Hepatic stellate cell (primary cell): ENCODE measurements around the gene ALMS1.
"Not testable (repeated sequence)": the region's sequence is repeated elsewhere in the genome, so short reads cannot be mapped to it uniquely, and the experiment has no call there.

ENCODE experiments used
- DNase-seq: peaks from one replicate; pipeline ENCODE4 v3.0.0; 2011; ENCODE audit warnings: low spot score

Gene ALMS1

DNA sequence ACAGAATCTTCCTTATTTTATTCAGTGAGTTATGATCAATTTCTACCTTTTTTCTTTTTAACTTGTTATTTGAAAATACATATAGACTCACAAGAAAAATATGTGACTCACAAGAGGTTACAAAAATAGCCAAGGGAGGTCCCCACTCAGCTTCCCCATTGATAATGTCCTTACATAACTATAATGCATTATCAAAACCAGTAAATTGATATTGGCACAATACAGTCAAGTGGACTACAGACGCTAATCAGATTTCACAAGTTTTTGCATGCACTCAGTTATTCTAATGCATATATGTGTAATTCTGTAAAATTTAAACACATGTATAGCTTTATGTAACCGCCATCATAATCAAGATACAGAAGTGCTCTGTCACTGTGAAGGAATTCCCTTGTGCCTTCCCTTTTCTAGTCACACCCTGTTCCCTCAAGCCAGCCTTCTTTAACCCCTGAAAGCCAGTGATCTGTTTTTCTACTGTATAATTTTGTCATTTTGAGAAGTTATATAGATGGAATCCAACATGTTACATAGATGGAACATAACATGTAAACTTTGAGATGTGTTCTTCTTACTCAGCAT is 118.4 kb downstream of the ALMS1 start:
- DNase-seq, result no peak

DNA sequence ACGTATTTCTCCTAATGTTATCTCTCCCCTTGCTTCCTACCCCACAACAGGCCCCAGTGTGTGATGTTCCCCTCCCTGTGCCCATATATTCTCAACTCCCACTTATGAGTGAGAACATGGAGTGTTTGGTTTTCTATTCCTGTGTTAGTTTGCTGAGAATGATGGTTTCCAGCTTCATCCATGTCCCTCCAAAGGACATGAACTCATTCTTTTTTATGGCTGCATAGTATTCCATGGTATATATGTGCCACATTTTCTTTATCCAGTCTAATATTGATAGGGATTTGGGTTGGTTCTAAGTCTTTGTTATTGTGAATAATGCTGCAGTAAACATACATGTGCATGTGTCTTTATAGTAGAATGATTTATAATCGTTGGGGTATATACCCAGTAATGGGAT is 119.2 kb downstream of the ALMS1 start:
- DNase-seq, result not testable (repeated sequence)

DNA sequence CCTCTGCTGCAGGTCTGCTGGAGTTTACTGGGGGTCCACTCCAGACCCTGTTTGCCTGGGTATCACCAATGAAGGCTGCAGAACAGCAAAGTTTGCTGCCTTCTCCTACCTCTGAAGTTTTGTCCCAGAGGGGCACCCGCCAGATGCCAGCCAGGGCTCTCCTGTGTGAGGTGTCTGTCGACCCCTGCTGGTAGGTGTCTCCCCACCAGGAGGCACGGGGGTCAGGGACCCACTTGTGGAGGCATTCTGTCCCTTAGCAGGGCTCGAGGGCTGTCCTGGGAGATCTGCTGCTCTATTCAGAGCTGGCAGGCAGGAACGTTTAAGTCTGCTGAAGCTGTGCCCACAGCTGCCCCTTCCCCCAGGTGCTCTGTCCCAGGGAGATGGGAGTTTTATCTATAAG is 124.8 kb downstream of the ALMS1 start:
- DNase-seq, result not testable (repeated sequence)

DNA sequence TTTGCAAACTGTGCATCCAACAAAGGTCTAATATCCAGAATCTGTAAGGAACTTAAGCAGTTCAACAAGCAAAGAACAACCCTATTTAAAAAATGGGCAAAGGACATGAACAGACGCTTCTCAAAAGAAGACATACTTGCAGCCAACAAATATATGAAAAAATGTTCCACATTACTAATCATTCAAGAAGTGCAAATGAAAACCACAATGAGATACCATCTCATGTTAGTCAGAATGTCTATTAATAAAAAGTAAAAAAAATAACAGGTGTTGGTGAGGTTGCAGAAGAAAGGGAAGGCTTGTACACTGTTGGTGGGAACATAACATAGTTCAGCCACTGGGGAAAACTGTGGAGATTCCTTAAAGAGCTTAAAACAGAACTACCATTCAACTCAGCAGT is 130.4 kb downstream of the ALMS1 start:
- DNase-seq, result no peak

DNA sequence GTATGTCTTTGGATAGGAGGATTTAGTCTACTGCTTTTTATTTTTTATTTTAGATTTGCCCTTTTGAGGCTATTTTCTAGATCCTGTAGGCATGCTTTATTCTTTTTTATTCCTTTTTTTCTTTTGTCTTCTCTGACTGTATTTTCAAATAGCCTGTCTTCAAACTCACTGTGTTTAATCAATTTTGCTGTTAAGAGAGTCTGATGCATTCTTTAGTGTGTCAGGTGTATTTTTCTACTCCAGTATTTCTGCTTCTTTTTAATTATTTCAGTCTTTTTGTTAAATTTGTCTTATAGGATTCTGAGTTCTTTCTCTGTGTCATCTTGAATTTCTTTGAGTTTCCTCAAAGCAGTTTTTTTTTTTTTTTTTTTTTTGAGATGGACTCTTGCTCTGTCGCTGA is 143.1 kb downstream of the ALMS1 start:
- DNase-seq, result no peak

DNA sequence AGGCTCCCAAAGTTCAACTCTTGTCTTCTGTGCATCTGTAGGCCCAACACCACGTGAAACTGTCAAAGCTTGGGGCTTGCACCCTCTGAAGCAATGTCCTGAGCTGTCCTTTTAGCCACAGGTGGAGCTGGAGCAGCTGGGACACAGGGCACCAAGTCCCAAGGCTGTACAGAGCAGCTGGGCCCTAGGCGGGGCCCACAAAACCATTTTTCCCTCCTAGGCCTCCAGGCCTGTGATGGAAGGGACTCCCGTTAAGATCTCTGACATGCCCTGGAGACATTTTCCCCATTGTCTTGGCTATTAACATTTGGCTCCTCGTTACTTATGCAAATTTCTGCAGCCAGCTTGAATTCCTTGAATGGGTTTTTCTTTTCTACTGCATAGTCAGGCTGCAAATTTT is 145.1 kb downstream of the ALMS1 start:
- not testable (repeated sequence) for DNase-seq

DNA sequence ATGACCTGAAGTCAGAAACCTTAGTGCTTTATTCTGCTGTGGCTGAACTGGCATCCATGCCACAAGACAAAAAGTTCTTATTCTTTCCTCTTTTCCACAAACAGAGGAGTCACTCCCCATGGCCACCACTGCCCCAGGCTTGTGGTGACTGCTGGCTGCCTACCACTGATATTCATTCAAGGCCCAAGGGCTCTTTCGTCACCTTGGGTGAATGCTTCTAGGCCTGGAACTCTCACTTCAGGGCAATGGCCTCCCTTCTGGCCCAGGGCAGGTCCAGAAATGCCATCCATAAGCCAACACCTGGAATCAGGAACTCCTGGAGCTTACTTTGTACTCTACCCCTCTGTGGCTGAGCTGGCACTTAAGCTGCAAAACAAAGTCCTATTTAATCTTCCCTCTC is 146.7 kb downstream of the ALMS1 start:
- DNase-seq, result no peak

DNA sequence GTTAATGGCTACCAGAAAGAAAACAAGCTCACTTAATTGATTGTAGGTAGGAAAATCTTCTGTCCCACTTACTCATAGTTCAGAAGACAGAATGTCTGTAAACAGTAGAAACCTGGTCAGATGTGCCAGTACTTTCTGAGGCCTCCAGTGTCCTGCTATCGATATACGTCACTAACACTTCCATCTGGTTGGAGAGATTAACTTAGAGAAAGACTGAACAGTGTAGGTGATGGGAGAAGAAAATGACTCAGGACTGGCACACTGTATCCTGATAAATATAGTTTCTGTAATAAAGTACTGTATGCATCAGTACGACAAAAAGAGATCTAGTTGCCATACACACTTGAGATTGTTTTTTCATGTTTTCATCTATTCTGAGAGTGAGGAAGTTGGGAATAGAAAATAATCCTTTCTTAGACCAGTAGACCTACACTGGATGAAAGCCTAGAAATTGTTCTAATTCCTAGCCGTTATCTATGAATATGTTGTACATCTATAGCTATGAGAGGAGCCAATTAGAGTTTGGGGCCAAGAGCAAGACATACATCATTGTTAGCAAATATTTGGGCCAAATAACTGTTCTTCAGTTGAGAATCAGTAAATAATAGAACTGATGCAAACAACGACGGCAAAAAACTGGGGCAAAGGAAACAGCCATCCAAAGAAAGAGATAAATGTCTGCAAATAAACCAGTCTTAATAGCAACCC is 150.7 kb downstream of the ALMS1 start:
- no peak for DNase-seq

DNA sequence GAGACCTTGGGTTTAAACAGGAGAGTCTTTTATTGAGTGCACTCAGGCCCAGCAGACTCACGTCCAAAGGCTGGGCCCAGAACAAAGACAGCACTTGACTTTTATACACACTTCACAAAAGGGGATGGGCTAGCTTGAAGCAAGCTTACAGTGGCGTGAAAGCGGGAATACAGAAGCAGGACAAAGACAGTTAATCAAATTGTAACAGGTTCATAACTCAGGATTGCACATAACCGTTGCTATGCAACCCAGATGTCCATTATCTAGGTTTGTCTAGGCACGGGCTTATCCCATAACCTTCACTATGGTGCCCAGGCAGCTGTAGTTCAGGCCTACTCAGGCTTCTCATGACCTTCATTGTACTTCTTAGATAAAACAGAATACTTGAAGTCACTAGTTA is 175.2 kb downstream of the ALMS1 start:
- DNase-seq, result not testable (repeated sequence)

DNA sequence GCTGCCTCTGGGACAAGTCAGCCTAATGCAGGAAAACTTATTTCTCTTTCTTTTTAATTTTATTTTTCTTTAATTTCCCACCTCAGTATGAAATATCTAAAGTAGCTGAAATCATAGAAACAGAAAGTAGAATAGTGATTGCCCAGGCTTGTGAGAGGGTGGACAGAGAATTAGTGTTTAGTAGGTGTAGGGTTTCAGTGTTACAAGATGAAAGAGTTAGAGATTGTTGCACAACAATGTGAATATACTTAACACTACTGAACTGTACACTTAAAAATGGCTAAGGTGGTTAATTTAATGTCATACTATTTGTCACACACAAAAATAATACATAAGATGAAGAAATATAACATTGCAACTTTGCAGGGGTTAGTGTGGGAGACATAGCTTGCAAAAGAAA is 175.8 kb downstream of the ALMS1 start:
- DNase-seq, result no peak

DNA sequence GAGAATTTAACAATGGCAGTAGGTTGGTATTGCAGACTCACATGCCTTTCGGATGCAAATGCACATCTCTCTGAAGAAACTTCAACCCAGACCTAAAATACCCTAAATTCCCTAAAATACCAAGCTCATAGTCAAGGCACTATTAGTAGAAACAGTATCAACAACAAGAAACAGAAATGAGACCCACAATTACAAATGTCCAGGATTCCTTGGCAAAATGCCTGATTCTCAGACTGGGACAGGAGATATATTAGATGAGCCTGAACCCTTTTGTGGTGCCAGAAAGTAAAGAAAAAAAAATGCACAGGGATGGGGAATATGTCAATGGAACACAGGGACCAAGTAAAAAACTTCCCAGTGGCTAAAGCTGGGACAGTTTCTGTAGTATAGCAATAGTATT is 179.3 kb downstream of the ALMS1 start:
- no peak for DNase-seq

DNA sequence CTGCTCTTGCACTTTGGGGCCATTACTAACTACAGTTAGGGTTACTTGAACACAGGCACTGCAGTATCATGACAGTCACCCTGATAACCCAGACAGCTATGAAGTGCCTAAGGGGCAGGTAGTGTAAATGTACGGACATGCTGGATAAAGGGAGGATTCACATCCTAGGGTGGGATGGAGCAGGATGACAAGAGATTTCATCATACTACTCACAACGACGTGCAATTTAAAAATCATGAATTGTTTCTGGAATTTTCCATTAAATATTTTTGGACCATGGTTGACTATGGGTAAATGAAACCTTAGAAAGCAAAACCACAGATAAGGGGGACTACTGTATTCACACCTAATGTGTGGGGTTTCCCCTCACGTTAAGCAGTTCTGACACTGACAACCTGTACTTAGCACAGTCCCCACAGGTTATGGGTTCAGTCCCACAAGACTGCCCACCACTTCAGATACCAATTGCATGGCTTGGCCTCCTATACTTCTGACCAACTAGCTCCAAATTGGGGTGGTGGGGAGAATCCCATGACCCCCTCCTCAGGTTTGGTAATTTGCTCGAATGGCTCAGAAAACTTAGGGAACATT is 180.7 kb downstream of the ALMS1 start:
- DNase-seq, result no peak

DNA sequence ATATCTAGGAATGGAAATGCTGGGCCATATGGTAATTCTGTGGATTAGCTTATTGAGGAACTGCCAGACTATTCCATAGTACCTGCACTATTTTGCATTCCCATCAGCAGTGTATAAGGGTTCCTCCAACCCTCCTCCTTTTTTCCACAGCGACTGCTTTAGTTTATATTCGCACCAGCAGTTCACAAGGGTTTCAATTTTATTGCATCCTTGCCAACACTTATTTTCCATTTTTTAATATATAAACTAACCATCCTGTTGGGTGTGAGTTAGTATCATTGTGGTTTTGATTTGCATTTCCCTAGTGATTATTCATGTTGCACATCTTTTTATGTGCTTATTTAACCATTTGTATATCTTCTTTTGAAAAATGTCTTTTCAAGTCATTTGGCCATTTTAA is 189.6 kb downstream of the ALMS1 start:
- no peak for DNase-seq

DNA sequence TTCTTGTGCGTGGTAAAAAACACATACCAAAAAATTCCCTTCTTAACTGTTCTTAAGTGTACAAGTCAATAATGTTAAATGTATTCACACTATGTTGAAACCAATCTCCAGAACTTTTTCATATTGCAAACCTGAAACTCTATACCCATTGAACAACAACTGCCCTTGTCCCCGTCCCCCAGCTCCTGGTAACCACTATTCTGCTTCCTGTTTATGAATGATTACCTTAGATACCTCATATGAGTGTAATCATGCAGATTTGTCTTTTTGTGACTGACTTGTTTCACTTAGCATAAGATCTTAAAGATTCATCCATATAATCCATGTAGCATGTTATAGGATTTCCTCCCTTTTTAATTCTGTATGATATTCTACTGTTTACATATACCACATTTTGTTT is 196.7 kb downstream of the ALMS1 start:
- DNase-seq, result no peak

DNA sequence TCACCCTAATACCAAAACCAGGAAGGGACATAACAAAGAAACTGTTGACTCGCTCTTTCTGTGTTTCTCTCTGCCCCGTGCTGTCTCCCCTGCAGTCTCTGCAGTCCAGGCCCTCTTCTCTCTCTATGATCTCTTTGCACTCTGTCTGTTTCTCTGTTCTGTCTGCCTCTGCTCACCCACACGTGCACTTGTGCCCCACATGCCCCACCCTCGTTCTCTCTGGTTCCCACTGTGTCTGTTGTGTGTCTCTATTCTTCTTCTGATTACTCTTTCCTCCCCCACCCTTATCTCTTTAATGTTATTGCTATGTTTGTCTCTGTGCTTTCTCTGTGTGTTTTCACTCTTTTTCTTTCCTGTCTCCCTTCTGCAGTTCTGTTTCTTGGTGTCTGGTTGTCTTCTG is 202.5 kb downstream of the ALMS1 start:
- DNase-seq, result no peak

DNA sequence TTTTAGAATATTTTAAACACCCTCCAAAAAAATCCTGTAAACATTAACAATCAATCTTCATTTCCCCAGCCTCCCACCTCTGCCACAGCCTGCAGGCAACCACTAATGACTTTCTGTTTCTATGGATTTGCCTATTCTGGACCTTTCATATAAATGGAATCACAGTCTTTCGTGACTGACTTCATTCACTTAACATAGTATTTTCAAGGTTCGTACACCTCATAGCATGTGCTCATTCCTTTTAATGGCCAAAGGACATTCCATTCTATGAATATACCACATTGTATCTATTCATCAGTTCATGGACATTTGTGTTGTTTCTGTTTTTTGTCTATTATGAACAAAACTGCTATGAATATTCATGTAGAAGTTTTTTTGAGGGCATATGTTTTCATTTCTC is 208.0 kb downstream of the ALMS1 start:
- no peak for DNase-seq

DNA sequence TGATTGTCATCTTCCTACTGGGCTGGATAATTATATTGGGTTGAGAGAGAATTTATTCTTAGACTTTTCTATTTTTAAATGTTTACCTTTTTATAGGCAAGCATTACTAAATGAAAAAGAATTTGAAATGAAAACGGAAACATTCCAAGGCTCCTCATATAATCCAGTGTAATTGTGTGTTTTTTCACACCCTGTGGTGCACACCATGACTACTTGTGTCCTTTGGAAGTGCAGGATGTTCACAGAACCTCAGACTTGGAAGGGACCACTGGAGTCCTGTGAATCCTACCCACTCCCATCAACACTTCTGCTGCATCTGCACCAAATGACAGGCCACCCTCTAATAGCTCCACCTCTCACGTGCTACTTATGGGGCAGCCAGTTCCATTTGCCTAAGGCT is 208.6 kb downstream of the ALMS1 start:
- no peak for DNase-seq

DNA sequence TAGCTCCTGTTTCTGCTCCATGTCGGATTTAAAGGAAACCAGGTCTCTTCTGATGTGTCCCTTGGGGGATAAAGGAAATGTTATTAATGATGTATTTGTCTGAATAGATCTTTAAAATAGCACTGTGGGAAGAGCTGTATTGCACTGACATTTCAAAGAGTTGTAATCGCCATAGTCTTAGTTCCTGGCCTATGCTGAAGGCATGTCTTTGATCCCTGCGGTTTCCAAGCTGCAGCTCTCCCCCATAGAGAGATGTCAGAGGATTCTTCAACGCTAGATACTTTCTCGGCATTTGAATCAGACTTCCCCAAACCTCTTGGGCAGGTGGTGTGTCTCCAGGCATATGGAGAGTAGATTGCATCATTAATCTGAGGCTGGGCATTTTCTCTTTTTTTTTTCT is 216.1 kb downstream of the ALMS1 start:
- DNase-seq, result no peak

DNA sequence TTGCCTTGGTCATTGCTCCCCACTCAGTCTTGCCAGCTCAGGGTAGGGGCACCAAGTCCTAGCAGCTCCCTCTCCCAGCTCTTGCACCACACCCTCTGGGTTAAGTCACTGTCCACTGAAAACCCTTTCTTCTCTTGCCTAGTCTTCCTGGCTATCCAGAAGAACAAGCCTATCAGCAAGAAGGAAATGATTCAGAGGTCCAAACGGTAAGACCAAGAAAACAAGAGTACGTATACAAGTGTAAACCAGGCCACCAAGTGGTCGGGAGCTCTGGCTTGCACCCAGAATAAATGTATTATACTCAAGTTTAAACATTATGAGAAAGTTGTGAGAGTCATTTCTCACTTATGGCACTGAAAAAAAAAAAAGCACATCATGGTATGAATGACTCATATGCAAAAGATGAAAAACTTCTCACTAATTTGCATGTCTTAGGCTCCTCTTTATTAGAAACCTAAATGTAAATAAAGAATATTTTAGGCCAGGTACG is 217.5 kb downstream of the ALMS1 start:
- DNase-seq, result not testable (repeated sequence)

DNA sequence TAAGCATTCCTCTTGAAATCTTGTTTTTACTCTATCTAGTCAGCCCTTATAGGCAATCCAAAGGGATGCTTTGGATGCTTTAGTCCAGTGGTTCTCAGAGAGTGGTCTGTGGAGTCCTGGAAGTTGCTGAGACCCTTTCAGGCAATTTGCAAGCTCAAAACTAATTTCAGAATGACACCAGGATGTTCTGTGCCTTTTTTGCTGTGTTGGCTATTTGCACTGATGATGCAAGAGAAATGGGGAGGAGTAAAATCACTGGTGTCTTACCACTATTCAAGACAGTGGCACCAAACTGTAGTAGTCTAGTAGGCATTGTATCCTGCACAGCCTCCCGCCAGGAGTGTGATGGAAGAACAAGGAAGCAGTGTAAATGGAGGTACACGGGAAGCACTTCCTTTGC is 219.0 kb downstream of the ALMS1 start:
- not testable (repeated sequence) for DNase-seq

DNA sequence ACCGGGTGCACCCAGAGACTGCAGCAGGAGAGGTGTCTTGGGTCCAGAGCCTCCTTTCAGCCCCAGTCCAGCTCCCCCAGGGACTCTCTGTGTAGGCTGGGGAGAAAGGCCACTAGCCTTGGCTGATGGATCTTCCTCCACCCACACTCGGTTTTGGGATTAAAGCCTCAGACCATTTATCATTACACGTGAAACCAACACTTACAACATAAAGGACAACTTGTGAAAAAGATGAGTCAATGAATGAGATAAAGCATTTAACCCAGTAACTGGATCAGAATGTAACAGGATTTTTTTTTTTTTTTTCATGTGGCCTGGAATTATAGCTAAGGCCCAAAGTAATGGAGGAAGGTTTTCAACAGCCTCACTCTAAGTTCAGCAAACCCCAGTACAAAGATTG is 224.5 kb downstream of the ALMS1 start:
- DNase-seq, result no peak

DNA sequence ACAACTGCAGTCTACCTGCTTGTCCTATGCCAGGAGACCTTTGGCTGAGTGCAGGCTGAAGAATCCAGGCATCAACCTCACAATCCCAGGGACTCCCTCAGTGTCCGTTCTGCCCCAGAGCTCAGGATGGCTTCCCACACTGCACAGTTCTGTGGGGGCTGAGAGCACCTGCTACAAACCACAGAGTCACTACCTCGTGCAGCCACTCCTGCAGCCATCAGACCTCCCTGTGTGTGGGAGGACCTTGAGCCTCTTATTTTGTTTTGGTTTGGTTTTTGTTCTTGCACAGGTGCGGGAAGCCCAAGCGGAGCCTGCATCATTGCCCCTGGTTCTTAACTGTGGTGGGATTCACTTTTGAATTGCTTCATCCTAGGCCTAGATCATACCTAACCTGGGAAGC is 225.6 kb downstream of the ALMS1 start:
- DNase-seq, result no peak

DNA sequence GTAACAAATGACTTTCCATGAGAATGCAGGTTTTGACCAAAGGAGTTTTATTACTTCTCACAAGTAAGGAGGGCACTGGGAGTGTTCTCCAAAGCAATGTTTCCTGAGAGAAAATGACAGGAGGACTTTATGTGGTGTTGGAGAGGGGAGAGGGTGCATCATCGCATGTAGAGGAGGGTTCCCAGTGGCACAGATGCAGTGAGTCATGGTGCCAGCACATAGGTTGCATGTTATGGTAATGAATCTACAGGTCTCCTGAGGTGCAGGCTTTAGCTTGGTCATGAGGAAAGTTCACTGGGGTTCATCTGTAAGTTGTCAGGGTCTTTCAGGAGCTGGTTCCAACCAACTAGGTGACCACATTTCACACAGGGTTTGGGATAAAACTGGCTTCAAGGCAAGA is 226.2 kb downstream of the ALMS1 start:
- no peak for DNase-seq

DNA sequence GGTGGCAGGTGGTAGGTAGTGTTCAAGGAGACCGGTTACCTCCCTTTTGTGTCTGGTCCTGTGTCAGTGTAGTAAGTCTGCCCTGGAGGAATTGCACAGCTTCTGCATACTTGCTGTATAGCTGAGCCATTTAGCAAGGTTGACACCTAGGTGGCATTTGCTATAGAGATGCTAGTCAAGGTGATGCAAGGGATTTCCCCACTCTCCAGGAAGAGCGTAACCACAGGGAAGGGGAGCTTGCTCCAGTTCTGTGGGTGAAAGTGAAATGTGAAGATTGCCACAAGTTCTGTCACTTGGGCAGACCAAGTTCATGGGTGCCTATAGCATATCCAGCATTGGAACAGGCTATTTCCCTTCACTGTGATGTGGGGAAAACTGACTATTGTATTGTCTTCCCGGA is 228.5 kb downstream of the ALMS1 start:
- no peak for DNase-seq
